HepG2 (cell line): ENCODE data around the gene UBAP1L. TPM values are rescaled to one million over a fixed set of nuclear protein-coding genes. Genes with fewer than 3 reads are reported as not detected.

Source experiments
- AKNA ChIP-seq: sonication (generic); formaldehyde crosslinking; IDR thresholded peaks from 2 replicates; pipeline ENCODE4 v1.4.0; 2020; ENCODE audit warnings: missing genetic modification reagents, borderline replicate concordance
- ARNT2 ChIP-seq: sonication (generic); formaldehyde crosslinking; IDR thresholded peaks from 2 replicates; pipeline ENCODE4 v1.8.0; 2022; ENCODE audit warnings: mild to moderate bottlenecking, low read depth, missing genetic modification reagents, moderate library complexity
- EP300 ChIP-seq, 3 experiments: sonication (generic) in 1 of 3; formaldehyde crosslinking in 1 of 3; IDR thresholded peaks; 2 replicates each; pipeline versions ENCODE4 v1.5.1 to v1.6.1; 2011 to 2020; ENCODE audit warnings: low read depth in 2 of 3, low read length in 2 of 3, borderline replicate concordance in 1 of 3, improper control_type of control experiment in 1 of 3, mild to moderate bottlenecking in 1 of 3, missing genetic modification reagents in 1 of 3, moderate library complexity in 1 of 3
- GFI1 ChIP-seq: sonication (generic); formaldehyde crosslinking; IDR thresholded peaks from 2 replicates; pipeline ENCODE4 v1.5.0; 2020; ENCODE audit warnings: missing genetic modification reagents, mild to moderate bottlenecking, borderline replicate concordance
- HES4 ChIP-seq: sonication (generic); formaldehyde crosslinking; IDR thresholded peaks from 2 replicates; pipeline ENCODE4 v1.9.0; 2021; ENCODE audit warnings: mild to moderate bottlenecking, missing genetic modification reagents, borderline replicate concordance
- JUND ChIP-seq: sonication (generic); formaldehyde crosslinking; IDR thresholded peaks from 2 replicates; pipeline ENCODE4 v1.8.0; 2022; ENCODE audit warnings: mild to moderate bottlenecking, missing genetic modification reagents
- MAF1 ChIP-seq: sonication (generic); formaldehyde crosslinking; IDR thresholded peaks from 2 replicates; pipeline ENCODE4 v1.5.0; 2020; ENCODE audit warnings: missing genetic modification reagents, borderline replicate concordance
- POLR2A ChIP-seq, 2 experiments: IDR thresholded peaks; 2 replicates each; pipeline ENCODE4 v1.6.1; 2011; ENCODE audit warnings: low read depth in 2 of 2, low read length in 2 of 2, mild to moderate bottlenecking in 1 of 2, moderate library complexity in 1 of 2; ENCODE audit not compliant: insufficient read depth in 1 of 2
- SRSF1 ChIP-seq: fragments of 200-400 bp; formaldehyde crosslinking; optimal IDR thresholded peaks from 2 replicates; pipeline ENCODE3; 2017; ENCODE audit warnings: mild to moderate bottlenecking, low read depth, low read length, moderate library complexity
- SRY ChIP-seq: sonication (generic); formaldehyde crosslinking; IDR thresholded peaks from 2 replicates; pipeline ENCODE4 v1.8.0; 2022; ENCODE audit warnings: mild to moderate bottlenecking, missing genetic modification reagents
- TBX2 ChIP-seq: sonication (generic); formaldehyde crosslinking; IDR thresholded peaks from 2 replicates; pipeline ENCODE4 v1.5.0; 2020; ENCODE audit warnings: missing genetic modification reagents, mild to moderate bottlenecking, borderline replicate concordance
- ZKSCAN5 ChIP-seq: sonication (generic); formaldehyde crosslinking; IDR thresholded peaks from 2 replicates; pipeline ENCODE4 v1.5.1; 2020; ENCODE audit warnings: mild to moderate bottlenecking, missing genetic modification reagents
- ZNF331 ChIP-seq: sonication (generic); formaldehyde crosslinking; IDR thresholded peaks from 2 replicates; pipeline ENCODE4 v1.4.0; 2020; ENCODE audit warnings: missing genetic modification reagents
- ZNF580 ChIP-seq: IDR thresholded peaks from 2 replicates; pipeline ENCODE4 v1.6.1; 2016; ENCODE audit warnings: low read depth, borderline replicate concordance
- ZNF614 ChIP-seq: IDR thresholded peaks from 2 replicates; pipeline ENCODE4 v1.6.1; 2018; ENCODE audit warnings: missing biosample characterization, missing genetic modification reagents, inconsistent platforms, borderline replicate concordance
- ZNF616 ChIP-seq: sonication (generic); formaldehyde crosslinking; IDR thresholded peaks from 2 replicates; pipeline ENCODE4 v1.5.0; 2020; ENCODE audit warnings: low read depth, mild to moderate bottlenecking, missing genetic modification reagents
- ZNF709 ChIP-seq: sonication (generic); formaldehyde crosslinking; IDR thresholded peaks from 2 replicates; pipeline ENCODE4 v1.5.0; 2020; ENCODE audit warnings: mild to moderate bottlenecking, missing genetic modification reagents
- polyA plus RNA-seq, 8 experiments: library from polyadenylated mRNA; depleted of rRNA in 3 of 8; stranded (reverse) in 7 of 8; unstranded in 1 of 8; fragments of >200 nt; fragmentation: Illumina TruSeq in 4 of 8; extraction: Trizol in 4 of 8; gene quantifications; 2 replicates each; pipeline versions ENCODE4 v1.2.1 to v1.2.3, GENCODE V29; 2011 to 2016; ENCODE audit warnings: low read depth in 4 of 8, missing spikeins in 1 of 8, mixed read lengths in 1 of 8; ENCODE audit not compliant: insufficient read depth in 1 of 8
- total RNA-seq, 5 experiments: library from RNA; depleted of rRNA; stranded (reverse); fragments of >200 nt; fragmentation: Illumina TruSeq; extraction: Trizol; gene quantifications; 2 replicates each; pipeline ENCODE4 v1.2.3, GENCODE V29; 2016; ENCODE audit warnings: low read depth in 1 of 5
- TF ChIP-seq, protein P1 (sequence below): sonication (generic); formaldehyde crosslinking; IDR thresholded peaks from 2 replicates; pipeline ENCODE4 v1.4.0; 2020; ENCODE audit warnings: missing genetic modification reagents, borderline replicate concordance
- TF ChIP-seq, protein P2 (sequence below): sonication (generic); formaldehyde crosslinking; IDR thresholded peaks from 2 replicates; pipeline ENCODE4 v1.4.0; 2020; ENCODE audit warnings: mild to moderate bottlenecking, missing genetic modification reagents, borderline replicate concordance

UBAP1L gene
- total and polyA plus RNA-seq, 2 of the 13 experiments (the other 11 are each of a cell fraction or from before 2014, with no cell fraction given), result 0.86 to 1.4 TPM

- TF ChIP-seq, protein P1, sequence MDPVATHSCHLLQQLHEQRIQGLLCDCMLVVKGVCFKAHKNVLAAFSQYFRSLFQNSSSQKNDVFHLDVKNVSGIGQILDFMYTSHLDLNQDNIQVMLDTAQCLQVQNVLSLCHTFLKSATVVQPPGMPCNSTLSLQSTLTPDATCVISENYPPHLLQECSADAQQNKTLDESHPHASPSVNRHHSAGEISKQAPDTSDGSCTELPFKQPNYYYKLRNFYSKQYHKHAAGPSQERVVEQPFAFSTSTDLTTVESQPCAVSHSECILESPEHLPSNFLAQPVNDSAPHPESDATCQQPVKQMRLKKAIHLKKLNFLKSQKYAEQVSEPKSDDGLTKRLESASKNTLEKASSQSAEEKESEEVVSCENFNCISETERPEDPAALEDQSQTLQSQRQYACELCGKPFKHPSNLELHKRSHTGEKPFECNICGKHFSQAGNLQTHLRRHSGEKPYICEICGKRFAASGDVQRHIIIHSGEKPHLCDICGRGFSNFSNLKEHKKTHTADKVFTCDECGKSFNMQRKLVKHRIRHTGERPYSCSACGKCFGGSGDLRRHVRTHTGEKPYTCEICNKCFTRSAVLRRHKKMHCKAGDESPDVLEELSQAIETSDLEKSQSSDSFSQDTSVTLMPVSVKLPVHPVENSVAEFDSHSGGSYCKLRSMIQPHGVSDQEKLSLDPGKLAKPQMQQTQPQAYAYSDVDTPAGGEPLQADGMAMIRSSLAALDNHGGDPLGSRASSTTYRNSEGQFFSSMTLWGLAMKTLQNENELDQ (CRISPR knock-in tag), result no peak
- TF ChIP-seq, protein P2, sequence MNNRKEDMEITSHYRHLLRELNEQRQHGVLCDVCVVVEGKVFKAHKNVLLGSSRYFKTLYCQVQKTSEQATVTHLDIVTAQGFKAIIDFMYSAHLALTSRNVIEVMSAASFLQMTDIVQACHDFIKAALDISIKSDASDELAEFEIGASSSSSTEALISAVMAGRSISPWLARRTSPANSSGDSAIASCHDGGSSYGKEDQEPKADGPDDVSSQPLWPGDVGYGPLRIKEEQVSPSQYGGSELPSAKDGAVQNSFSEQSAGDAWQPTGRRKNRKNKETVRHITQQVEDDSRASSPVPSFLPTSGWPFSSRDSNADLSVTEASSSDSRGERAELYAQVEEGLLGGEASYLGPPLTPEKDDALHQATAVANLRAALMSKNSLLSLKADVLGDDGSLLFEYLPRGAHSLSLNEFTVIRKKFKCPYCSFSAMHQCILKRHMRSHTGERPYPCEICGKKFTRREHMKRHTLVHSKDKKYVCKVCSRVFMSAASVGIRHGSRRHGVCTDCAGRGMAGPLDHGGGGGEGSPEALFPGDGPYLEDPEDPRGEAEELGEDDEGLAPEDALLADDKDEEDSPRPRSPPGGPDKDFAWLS (CRISPR knock-in tag), result no peak
- TF ChIP-seq AKNA (CRISPR knock-in tag), result no peak
- 0 out of 2 replicates have a peak, but pooled peaks have one; percentile 17 for TF ChIP-seq ARNT2
- TF ChIP-seq TBX2, result no peak
- no peak for TF ChIP-seq ZNF331 (CRISPR knock-in tag)
- no peak; the same call in 1 of the 2 replicates for TF ChIP-seq ZNF616 (CRISPR knock-in tag)
- peak; percentile 32; the same call in 1 of the 2 replicates for TF ChIP-seq SRY
- TF ChIP-seq HES4, result 0 out of 2 replicates have a peak, but pooled peaks have one; percentile 30
- peak; percentile 48; the same call in 1 of the 2 replicates for TF ChIP-seq ZNF614
- no peak for TF ChIP-seq MAF1 (CRISPR knock-in tag)
- TF ChIP-seq ZNF709 (CRISPR knock-in tag), result no peak
- 0 out of 4 replicates have a peak, but pooled peaks of 1 of the 2 experiments have one; percentile 30 for TF ChIP-seq POLR2A (IDR thresholded peaks at IDR 0.05; ENCODE audit: insufficient read depth in 1 of 2, low read depth in 2 of 2, low read length in 2 of 2)
- no peak for TF ChIP-seq JUND (CRISPR knock-in tag)
- no peak for TF ChIP-seq GFI1
- TF ChIP-seq EP300 (IDR thresholded peaks at IDR 0.05; ENCODE audit: low read depth in 2 of 2, low read length in 2 of 2), result no peak
- TF ChIP-seq EP300 (CRISPR knock-in tag; IDR thresholded peaks at IDR 0.05; ENCODE audit: borderline replicate concordance), result 0 out of 2 replicates have a peak, but pooled peaks have one; percentile 11
- TF ChIP-seq ZNF580, result no peak
- TF ChIP-seq ZKSCAN5 (CRISPR knock-in tag), result no peak
- TF ChIP-seq SRSF1, result no peak
Measured at GRCh38 chr15:65132878-65133547, 18.0 kb upstream of the UBAP1L start (continued).
